Measurements from ENCODE around the gene PRKCSH. TPM values are rescaled to one million over a fixed set of nuclear protein-coding genes. Genes with fewer than 3 reads are reported as not detected.

Gene PRKCSH
- total and polyA plus RNA-seq, 2 experiments from 2014 or later = 85.3 to 130 TPM

DNA sequence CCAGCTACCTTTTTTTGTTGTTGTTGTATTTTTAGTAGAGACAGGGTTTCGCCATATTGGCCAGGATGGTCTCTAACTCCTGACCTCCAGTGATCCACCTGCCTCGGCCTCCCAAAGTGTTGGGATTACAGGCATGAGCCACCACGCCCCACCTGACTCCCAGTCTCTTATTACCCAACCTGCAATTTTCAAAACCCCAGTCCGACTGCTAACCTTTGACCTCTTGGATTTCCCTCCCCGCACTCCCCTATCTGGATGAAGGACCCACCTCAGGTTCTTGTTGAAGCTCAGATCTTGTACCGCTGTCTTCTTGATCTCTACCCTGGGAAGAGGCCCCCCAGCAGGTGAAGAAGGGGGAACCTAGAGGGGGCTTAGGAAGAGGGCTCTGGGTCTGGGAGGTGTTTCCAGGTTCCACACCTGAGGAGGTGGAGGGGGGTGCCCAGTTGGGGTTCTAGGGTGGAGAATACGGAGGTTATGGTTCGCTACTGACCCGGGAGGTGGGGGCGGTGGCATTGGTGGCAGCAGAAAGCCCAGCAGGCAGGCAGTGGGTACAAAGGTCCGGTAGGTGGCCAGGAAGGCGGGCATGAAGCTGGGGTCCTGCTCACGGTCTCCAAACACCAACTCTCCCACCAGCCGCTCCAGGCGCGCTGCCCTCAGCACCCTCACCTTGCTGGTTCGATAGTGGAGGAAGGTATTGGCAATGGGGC is 18.9 kb upstream of the PRKCSH start:
- Mint-ChIP-seq H3K36me3 (ENCODE audit: low read depth) (peaks cover 18% of the 10 kb centered on the region), H3K27ac (no peak overlapping the region), H3K9me3 (no peaks in the 10 kb centered on the region), H3K4me1 (peaks cover 13% of the 10 kb centered on the region), H3K4me3 (peak overlapping the region; percentile 3; the same call in 2 of the 3 replicates), H3K27me3 (ENCODE audit: insufficient read depth, low read depth, poor library complexity) (peaks cover 20% of the 10 kb centered on the region)
- DNase-seq (ENCODE audit: low spot score) = no peak
- no peak for ATAC-seq
- Histone ChIP-seq H3K79me2 (replicated peaks; ENCODE audit: insufficient read depth) (no peaks in the 10 kb centered on the region), H3K4me3 (no peak overlapping the region), H3K27me3 (ENCODE audit: insufficient read depth) (peaks cover 21% of the 10 kb centered on the region), H3F3A (replicated peaks; ENCODE audit: low read depth) (peaks cover 14% of the 10 kb centered on the region; the same call in 1 of the 2 replicates), H3K9me2 (ENCODE audit: insufficient read depth) (no peaks in the 10 kb centered on the region), H3K4me2 (no peak overlapping the region), H2AFZ (no peak overlapping the region), H4K20me1 (replicated peaks; ENCODE audit: insufficient read depth) (peaks cover 4% of the 10 kb centered on the region), H3K27ac (ENCODE audit: low read depth) (no peak overlapping the region), H3K36me3 (ENCODE audit: insufficient read depth) (no peaks in the 10 kb centered on the region), H3K4me1 (ENCODE audit: insufficient read depth) (peaks cover 23% of the 10 kb centered on the region; the same call in 1 of the 2 replicates)
- TF ChIP-seq, protein P1, sequence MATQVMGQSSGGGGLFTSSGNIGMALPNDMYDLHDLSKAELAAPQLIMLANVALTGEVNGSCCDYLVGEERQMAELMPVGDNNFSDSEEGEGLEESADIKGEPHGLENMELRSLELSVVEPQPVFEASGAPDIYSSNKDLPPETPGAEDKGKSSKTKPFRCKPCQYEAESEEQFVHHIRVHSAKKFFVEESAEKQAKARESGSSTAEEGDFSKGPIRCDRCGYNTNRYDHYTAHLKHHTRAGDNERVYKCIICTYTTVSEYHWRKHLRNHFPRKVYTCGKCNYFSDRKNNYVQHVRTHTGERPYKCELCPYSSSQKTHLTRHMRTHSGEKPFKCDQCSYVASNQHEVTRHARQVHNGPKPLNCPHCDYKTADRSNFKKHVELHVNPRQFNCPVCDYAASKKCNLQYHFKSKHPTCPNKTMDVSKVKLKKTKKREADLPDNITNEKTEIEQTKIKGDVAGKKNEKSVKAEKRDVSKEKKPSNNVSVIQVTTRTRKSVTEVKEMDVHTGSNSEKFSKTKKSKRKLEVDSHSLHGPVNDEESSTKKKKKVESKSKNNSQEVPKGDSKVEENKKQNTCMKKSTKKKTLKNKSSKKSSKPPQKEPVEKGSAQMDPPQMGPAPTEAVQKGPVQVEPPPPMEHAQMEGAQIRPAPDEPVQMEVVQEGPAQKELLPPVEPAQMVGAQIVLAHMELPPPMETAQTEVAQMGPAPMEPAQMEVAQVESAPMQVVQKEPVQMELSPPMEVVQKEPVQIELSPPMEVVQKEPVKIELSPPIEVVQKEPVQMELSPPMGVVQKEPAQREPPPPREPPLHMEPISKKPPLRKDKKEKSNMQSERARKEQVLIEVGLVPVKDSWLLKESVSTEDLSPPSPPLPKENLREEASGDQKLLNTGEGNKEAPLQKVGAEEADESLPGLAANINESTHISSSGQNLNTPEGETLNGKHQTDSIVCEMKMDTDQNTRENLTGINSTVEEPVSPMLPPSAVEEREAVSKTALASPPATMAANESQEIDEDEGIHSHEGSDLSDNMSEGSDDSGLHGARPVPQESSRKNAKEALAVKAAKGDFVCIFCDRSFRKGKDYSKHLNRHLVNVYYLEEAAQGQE (IDR thresholded peaks at IDR 0.05; ENCODE audit: unreplicated experiment) = no peak
- no peak for TF ChIP-seq STAT1 (IDR thresholded peaks at IDR 0.05; ENCODE audit: unreplicated experiment)
- TF ChIP-seq, protein P2, sequence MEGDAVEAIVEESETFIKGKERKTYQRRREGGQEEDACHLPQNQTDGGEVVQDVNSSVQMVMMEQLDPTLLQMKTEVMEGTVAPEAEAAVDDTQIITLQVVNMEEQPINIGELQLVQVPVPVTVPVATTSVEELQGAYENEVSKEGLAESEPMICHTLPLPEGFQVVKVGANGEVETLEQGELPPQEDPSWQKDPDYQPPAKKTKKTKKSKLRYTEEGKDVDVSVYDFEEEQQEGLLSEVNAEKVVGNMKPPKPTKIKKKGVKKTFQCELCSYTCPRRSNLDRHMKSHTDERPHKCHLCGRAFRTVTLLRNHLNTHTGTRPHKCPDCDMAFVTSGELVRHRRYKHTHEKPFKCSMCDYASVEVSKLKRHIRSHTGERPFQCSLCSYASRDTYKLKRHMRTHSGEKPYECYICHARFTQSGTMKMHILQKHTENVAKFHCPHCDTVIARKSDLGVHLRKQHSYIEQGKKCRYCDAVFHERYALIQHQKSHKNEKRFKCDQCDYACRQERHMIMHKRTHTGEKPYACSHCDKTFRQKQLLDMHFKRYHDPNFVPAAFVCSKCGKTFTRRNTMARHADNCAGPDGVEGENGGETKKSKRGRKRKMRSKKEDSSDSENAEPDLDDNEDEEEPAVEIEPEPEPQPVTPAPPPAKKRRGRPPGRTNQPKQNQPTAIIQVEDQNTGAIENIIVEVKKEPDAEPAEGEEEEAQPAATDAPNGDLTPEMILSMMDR (conservative IDR thresholded peaks at IDR 0.05; ENCODE audit: low read depth in 2 of 2) = no peak
- TF ChIP-seq JUNB (IDR thresholded peaks at IDR 0.05; ENCODE audit: unreplicated experiment) = no peak
- TF ChIP-seq NANOG (IDR thresholded peaks at IDR 0.05; ENCODE audit: borderline replicate concordance) = no peak
- no peak for TF ChIP-seq ZNF331 (CRISPR knock-in tag; IDR thresholded peaks at IDR 0.05; ENCODE audit: low read depth)
- TF ChIP-seq CREB1 (CRISPR knock-in tag; IDR thresholded peaks at IDR 0.05; ENCODE audit: low read depth) = no peak

DNA sequence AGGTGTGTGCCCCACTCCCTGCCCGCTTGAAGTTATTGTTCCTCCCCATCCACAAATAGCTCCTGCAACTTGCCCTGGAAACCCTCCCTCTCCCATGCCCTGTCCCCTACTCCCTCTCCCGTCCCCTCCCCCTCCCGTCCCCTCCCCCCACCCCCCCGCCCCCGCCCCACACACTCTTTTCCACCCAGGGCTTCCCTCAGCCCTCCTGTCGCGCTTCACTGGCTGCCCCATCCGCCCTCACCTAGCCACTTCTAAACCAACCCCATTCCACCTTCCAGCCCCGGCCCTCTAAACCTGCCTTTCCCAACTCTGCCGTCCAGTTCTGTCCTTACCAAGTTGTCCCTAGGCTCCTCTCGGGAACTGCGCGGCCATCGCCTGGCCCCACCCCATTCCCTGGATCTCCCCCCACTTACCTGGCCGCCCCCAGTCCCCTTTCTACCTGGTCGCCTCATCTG is 17.3 kb upstream of the PRKCSH start:
- peaks cover 4% of the 10 kb centered on the region for H4K20me1 ChIP-seq (replicated peaks; ENCODE audit: insufficient read depth)
- H3K4me3 ChIP-seq = peak overlapping the region; percentile 97
- DNase-seq (ENCODE audit: low spot score) (no peak), ATAC-seq (peak; percentile 3)
- no peaks in the 10 kb centered on the region for H3K9me3 Mint-ChIP-seq
- no peak overlapping the region for H2AFZ ChIP-seq
- H3K27me3 ChIP-seq (ENCODE audit: insufficient read depth) = peaks cover 26% of the 10 kb centered on the region
- H3K4me1 Mint-ChIP-seq = peaks cover 17% of the 10 kb centered on the region
- no peaks in the 10 kb centered on the region for H3K9me2 ChIP-seq (ENCODE audit: insufficient read depth)
- peak overlapping the region; percentile 98 for H3K4me2 ChIP-seq
- peak overlapping the region; percentile 95 for H3K27ac Mint-ChIP-seq
- H3K27me3 Mint-ChIP-seq (ENCODE audit: insufficient read depth, low read depth, poor library complexity) = peaks cover 30% of the 10 kb centered on the region
- H3K36me3 ChIP-seq (ENCODE audit: insufficient read depth) = no peaks in the 10 kb centered on the region
- H3K27ac ChIP-seq (ENCODE audit: low read depth) = peak overlapping the region; percentile 96
- no peaks in the 10 kb centered on the region for H3K79me2 ChIP-seq (replicated peaks; ENCODE audit: insufficient read depth)
- H3K36me3 Mint-ChIP-seq (ENCODE audit: low read depth) = peaks cover 15% of the 10 kb centered on the region
- H3F3A ChIP-seq (replicated peaks; ENCODE audit: low read depth) = peaks cover 20% of the 10 kb centered on the region
- peak overlapping the region; percentile 92 for H3K4me3 Mint-ChIP-seq
- peaks cover 30% of the 10 kb centered on the region for H3K4me1 ChIP-seq (ENCODE audit: insufficient read depth)
- TF ChIP-seq STAT1 (IDR thresholded peaks at IDR 0.05; ENCODE audit: unreplicated experiment) (no peak), EZH2 (IDR thresholded peaks at IDR 0.05; ENCODE audit: low read depth, unreplicated experiment) (no peak), POLR2AphosphoS5 (IDR thresholded peaks at IDR 0.05; ENCODE audit: low read depth) (no peak; the same call in 1 of the 2 replicates), ZNF331 (CRISPR knock-in tag; IDR thresholded peaks at IDR 0.05; ENCODE audit: low read depth) (no peak), NANOG (IDR thresholded peaks at IDR 0.05; ENCODE audit: borderline replicate concordance) (no peak)
- TF ChIP-seq, protein P2 (conservative IDR thresholded peaks at IDR 0.05; ENCODE audit: low read depth in 2 of 2) = no peak

All from GM23338 (cell line).